CD4-positive, alpha-beta T cell treated with Interleukin-2 at 100 ng/mL for 4 hours (primary cell): ENCODE results near the gene EIF4G1.
"Not testable (repeated sequence)": the region's sequence is repeated elsewhere in the genome, so short reads cannot be mapped to it uniquely, and the experiment has no call there.

ENCODE experiments used
- DNase-seq: peaks from one replicate; pipeline ENCODE4 v3.0.0-alpha.2; 2020; ENCODE audit warnings: low spot score

EIF4G1 gene

DNA sequence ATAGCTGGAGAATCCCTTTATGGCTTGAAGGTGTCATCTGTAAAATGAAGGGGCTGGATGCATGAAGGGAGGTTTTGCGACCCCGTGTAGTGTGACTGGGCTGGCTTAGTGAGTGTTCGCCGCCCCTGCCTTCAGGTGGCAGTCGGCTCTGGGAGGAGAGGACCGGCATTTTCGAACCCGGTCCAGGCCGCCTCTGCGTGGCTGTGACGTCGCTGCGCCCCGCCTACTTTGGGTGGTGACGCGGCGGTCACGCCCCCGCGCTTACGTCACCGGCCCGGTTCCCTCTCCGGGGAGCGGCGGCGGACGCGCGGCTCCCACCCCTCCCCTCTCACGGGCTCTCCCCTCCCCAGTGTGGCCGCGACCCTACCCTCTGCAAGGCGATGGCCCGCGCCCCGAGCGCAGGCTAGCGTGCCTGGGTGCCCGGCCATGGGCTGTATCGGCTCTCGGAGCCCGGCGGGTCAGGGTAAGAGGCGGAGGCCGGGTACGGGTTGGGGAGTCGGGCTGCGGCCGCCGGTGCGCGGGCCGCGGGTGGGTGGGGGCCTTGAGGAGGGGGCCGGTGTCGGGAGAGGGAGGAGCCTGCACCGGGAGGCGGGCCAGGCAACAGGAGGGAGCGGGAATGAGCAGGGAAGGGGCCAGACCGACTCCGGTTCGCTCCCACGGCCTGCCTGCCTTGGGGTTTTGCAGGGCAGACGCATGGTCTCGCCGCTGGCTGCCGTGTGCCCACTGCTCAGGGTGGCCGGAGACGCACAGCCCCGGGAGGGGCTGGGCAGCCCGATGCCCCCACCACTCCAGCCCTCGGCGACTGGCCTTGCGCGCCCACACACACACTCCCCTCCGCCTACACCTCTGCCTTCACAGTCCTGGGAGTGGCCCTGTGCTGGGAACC, 21.5 kb downstream of the EIF4G1 start:
- DNase-seq: peak; percentile 83

DNA sequence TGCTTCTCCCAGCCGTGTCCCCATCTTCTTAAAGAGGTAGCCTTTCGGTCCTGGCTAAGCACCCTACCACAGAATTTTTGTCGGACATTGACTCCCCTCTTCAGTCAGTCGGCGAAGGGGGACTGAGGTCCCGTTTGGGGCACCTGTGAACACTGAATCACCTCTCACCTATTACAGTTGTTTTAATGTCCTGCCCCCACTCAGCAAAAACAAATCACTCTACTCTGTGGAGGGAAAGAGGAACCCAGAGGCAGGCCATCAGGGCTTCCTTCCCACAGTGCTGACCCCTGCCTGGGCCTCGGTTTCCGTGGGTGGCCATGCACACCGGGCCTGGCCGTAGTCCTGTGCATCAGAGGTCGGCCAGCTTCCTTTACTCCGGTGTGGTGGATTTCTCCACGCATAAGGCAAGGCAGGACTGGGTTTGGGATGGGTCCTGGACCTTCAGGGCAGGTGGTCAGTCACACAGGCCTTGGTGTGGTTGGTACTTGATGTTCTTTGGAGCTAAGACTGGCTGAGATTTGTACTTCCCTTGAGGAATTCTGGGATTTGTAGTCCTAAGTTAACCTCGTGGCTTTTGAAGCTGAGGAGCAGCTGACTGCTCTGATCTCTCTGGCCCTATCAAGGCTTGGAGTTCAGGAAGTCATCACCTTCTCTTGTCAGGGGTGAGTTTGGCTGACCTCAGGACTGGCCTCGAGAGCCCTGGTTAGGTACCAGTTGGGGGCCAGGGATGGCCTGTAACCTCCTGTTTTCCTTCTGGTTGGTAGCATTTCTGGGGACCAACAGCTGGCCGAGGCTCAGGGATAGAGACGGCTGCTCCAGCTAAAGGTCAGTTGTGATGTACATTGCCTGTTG, 22.4 kb downstream of the EIF4G1 start:
- DNase-seq: no peak

DNA sequence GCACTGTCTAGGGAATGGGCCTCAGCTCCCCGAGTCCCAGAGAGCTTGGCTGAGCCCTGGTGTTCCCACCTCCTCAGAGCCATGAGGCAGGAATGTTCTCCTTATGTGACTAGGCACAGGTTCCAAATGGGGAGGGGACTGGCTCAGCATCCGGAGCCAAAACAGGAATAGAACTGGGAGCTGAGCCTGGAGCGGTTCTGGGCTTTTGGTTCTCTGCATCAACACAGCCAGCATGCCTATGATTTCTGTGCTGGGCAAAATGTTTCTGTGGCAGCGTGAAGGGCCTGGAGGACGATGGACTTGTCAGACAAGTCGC, 23.0 kb downstream of the EIF4G1 start, which contains the start of gene FAM131A:
Gene FAM131A, plus strand, starts transcription at position 202 of the 316 bp plus-strand sequence. Its CDS starts 31 bp downstream, at position 233.
- no peak for DNase-seq

DNA sequence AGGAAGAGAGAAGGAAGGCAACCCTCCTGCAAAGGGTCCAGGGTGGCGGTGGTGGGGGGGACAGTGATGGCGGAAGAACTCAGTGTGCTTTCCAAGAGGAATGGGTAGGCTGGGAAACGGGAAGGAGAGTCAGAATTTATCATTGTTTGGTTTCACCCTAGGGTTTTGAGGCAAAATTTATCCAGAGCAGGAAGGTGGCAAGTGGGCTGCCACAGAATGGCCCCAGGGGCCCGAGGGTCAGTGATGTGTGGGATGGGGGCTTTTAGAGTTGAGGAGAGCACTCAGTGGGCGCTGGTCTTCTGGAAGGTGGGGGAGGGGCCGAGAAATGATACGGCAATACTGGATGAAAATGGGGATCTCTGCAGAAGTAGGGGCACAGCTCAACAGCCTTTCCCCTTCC, 23.6 kb downstream of the EIF4G1 start:
- no peak for DNase-seq

DNA sequence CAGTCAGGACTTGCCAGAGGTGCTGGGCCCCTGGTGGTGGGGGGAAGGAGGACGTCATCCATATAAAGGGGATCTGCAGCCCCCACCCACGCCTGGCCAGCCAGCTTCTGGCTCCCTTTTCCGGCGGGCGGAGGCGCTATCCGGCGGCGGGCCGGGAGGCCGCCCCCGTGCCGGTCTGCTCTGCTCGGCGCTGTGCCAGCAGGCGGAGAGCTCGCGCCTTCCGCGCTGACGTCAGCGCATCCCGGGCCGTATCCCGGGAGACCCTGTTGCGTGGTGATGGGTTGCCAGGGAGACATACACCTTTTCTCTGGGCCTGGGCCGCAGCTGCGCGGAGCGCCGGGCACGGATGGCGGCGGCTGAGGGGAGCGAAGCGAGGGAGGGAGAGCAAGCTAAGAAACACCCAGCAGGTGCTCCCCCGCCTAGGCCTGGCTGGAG, 24.1 kb downstream of the EIF4G1 start:
- DNase-seq: no peak

DNA sequence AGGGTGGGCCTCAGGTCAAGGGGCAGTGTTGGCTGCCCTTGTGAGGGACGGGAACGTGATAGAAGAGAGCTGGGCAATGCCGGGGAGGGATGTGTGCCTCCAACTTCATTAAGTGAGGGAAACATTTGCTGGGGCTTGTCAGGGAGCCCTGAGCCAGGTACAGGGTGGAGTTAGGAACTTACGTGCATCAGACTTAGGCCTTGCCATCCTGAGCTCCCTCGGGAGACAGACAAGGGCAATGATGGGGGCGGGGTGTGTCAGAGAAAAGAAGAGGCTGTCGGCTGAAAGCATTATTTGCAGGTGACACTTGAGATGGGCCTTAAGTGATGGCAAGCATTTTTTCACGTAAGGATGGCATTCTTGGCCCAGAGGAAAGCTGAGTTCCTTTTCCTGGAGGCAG, 24.6 kb downstream of the EIF4G1 start:
- no peak for DNase-seq

DNA sequence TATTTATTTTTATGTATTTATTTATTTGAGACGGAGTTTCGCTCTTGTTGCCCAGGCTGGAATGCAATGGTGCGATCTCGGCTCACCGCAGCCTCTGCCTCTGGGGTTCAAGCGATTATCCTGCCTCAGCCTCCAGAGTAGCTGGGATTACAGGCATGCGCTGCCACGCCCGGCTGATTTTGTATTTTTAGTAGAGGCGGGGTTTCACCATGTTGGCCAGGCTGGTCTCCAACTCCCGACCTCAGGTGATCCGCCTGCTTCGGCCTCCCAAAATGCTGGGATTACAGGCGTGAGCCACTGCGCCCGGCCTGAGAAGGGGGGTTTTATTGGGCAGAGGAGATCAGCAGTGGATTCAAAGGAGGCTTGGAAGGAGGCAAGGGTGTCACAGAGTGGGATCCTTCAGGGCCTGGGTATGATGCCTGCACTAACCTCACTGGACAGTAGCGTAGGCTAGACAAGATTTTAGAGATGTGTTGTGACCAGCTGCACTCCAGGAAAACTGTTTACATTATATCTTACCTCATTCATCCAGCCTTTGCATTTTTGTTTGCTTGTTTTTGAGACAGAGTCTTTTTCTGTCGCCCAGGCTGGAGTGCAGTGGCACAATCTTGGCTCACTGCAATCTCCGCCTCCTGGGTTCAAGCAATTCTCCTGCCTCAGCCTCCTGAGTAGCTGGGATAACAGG, 25.2 kb downstream of the EIF4G1 start:
- not testable (repeated sequence) for DNase-seq

DNA sequence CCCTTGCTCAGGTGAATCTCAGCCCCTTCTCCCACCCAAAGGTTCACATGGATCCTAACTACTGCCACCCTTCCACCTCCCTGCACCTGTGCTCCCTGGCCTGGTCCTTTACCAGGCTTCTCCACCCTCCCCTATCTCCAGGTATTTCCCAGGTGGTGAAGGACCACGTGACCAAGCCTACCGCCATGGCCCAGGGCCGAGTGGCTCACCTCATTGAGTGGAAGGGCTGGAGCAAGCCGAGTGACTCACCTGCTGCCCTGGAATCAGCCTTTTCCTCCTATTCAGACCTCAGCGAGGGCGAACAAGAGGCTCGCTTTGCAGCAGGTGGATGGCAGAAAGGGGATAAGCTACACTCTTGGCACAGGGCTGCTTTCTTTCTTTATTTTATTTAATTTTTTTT, 27.5 kb downstream of the EIF4G1 start:
- no peak for DNase-seq

- no peak for DNase-seq
Observed at GRCh38 chr3:184343200-184343876, 28.9 kb downstream of the EIF4G1 start.

DNA sequence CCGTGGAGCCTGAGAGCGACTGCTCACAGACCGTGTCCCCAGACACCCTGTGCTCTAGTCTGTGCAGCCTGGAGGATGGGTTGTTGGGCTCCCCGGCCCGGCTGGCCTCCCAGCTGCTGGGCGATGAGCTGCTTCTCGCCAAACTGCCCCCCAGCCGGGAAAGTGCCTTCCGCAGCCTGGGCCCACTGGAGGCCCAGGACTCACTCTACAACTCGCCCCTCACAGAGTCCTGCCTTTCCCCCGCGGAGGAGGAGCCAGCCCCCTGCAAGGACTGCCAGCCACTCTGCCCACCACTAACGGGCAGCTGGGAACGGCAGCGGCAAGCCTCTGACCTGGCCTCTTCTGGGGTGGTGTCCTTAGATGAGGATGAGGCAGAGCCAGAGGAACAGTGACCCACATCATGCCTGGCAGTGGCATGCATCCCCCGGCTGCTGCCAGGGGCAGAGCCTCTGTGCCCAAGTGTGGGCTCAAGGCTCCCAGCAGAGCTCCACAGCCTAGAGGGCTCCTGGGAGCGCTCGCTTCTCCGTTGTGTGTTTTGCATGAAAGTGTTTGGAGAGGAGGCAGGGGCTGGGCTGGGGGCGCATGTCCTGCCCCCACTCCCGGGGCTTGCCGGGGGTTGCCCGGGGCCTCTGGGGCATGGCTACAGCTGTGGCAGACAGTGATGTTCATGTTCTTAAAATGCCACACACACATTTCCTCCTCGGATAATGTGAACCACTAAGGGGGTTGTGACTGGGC, 30.3 kb downstream of the EIF4G1 start:
- DNase-seq: no peak

DNA sequence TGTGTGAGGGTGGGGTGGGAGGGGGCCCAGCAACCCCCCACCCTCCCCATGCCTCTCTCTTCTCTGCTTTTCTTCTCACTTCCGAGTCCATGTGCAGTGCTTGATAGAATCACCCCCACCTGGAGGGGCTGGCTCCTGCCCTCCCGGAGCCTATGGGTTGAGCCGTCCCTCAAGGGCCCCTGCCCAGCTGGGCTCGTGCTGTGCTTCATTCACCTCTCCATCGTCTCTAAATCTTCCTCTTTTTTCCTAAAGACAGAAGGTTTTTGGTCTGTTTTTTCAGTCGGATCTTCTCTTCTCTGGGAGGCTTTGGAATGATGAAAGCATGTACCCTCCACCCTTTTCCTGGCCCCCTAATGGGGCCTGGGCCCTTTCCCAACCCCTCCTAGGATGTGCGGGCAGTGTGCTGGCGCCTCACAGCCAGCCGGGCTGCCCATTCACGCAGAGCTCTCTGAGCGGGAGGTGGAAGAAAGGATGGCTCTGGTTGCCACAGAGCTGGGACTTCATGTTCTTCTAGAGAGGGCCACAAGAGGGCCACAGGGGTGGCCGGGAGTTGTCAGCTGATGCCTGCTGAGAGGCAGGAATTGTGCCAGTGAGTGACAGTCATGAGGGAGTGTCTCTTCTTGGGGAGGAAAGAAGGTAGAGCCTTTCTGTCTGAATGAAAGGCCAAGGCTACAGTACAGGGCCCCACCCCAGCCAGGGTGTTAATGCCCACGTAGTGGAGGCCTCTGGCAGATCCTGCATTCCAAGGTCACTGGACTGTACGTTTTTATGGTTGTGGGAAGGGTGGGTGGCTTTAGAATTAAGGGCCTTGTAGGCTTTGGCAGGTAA, 31.1 kb downstream of the EIF4G1 start:
- DNase-seq: no peak

DNA sequence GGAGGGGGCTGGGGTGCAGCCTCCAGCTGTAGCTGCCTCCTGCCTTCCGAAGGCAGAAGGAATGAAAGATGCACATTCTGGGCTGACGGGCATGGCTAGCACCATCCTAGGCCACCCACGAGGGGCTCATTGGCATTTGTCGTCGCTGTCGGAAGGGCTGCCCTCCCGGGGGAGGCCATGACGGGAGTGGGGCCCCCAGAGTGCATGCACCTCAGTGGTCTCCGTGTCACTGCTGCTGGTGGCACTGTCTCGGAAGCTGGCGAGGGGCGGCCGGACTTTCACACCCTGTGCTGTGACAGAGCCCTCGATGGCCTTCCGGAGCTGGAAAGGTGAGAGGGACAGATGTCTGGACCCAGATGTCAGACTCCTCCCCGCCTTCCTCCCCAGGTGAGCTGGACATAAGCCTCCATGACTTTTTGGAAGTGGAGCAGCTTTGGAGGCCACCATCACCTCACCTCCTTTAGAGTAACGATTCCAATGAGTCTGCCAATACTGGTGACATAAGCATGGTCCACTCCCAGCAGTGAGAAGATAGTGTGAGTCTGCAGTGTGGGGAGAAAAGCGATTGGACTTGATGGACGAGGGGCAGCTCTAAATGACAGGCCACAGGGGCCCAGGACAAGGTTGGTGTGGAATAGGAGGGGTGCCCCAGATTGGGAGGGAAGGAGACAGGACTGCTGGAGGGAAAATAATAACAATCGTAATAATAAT, 32.2 kb downstream of the EIF4G1 start:
- DNase-seq: no peak

- no peak for DNase-seq
Observed at GRCh38 chr3:184347321-184348056, 33.1 kb downstream of the EIF4G1 start.

DNA sequence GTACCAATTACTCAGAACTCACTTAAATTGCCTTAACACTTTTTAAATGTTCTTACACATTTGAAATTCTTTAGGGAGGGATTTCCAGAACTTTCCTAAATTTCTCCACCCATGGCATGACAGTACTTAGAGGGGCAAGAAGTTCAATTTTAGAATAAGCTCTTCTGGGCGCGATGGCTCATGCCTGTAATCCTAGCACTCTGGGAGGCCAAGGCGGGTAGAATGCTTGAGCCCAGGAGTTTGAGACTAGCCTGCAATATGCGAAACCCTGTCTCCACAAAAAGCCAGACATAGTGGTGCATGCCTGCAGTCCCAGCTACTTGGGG, 33.6 kb downstream of the EIF4G1 start:
- DNase-seq: no peak

DNA sequence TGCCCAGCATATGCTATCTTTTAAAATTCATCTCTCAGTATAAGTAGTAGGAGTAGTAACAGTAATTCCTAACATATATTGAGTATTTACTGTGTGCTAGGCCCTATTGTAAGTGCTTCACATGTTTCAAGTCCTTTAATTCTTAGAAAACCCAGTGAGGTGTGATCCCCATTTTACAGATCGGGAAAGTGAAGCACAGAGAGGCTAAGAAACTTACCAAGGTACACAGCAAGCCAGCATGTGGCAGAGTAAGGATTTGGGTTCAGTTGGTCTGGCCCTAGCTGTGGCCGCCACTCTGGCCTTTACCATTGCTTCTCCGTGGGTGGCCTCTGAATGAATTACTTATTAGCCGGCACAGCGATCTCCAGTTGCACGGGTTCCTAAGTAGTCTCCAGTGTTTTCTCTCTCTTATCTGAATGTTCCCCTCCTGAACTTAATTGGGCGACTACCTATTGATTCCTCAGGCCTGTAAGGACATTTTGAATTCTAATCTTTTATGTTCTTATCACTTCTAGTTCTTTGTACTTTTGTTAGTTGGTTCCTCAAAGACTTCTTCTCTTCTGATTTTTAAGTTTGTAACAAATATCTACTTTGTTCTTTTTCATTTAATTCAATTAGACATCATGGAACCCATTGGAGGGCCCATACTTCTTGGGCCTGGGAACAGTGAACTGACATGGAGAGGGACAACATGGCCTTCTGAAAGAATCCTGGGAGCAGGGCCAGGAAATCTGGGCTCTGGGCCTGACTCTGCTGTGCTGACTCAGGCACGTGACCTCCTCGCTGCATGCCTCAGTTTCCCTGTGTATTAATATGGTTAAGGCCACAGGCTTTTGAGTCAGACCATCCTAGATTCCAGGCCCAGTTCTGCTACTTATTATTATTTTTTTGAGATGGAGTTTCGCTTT, 35.4 kb downstream of the EIF4G1 start:
- no peak for DNase-seq

DNA sequence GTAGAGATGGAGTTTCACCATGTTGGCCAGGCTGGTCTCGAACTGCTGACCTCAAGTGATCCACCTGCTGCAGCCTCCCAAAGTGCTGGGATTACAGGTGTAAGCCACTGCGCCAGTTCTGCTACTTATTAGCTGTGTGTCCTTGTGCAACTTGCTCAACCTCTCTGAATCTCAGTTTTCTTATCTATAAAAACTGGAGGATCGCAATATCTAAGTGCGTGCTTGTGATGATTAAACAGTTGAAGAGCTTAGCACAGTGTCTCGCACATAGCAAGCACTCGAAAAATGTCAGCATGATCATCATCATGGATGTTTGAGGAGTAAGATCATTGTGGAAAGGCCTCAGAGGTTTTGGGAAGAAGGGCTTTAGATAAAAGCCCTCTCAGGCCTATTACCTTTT, 36.2 kb downstream of the EIF4G1 start:
- no peak for DNase-seq

DNA sequence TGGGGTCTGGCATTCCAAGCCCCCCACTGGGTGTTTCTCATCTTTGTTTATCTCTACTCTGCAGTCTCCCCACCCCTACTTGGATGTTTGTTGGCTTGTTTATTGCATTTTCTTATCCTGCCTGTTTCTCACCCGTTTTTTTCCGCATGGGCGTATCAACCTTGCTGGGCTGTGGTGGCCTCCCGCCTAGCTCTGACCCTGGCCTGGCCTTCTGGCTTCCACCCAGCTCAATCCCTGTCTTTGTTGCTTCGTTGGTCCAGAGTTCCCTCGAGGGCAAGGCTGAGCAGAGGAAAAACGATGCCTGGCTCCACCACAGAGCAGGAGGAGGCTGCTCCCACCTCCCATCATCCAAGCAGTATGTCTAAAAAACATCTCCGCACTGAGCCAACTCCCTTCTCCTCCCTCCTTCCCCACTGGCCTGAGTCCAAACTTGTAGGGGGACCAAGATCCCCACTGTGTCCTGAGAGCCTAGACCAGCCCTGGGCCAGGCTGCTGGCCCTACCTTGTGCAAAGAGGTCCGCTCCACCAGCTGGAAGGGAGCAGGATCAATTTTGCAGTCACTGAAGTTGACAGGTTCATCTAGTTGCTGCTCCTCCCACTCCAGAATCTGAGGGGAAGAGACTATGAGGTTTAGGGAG, 37.2 kb downstream of the EIF4G1 start:
- no peak for DNase-seq
